HEK293 (cell line): ENCODE measurements around the gene POP7.

Source experiments
- CTCF ChIA-PET: fragments of 350-600 bp; formaldehyde crosslinking; extraction: SDS; loops from one replicate; lab custom pipeline; 2021; ENCODE audit warnings: antibody characterized with exemption; lab: Yijun Ruan, JAX
- POLR2A ChIA-PET: fragments of 300-600 bp; formaldehyde crosslinking; extraction: SDS; loops from one replicate; lab custom pipeline; 2020; ENCODE audit warnings: antibody characterized with exemption, inconsistent platforms; lab: Yijun Ruan, JAX
- H3K27ac ChIP-seq: fragments of 200-500 bp; sonication (Bioruptor generic); 2 replicates; pipeline ENCODE4 v1.5.1; 2014; ENCODE audit warnings: low read depth, low read length, control low read depth, inconsistent platforms; ENCODE audit errors: extremely low read depth
- H3K36me3 ChIP-seq, 2 experiments: fragments of 200-500 bp in 1 of 2; sonication (Bioruptor generic) in 1 of 2; 1 replicate in 1 of 2; 2 replicates in 1 of 2; pipeline ENCODE4 v1.5.1; 2014 to 2017; ENCODE audit warnings: inconsistent platforms in 2 of 2, low read length in 2 of 2; ENCODE audit not compliant: control insufficient read depth in 2 of 2, insufficient read depth in 1 of 2
- H3K4me1 ChIP-seq: fragments of 200-500 bp; sonication (Bioruptor generic); 2 replicates; pipeline ENCODE4 v1.5.1; 2014; ENCODE audit warnings: mild to moderate bottlenecking, low read length, inconsistent platforms; ENCODE audit not compliant: control insufficient read depth, insufficient read depth
- H3K4me3 ChIP-seq: 2 replicates; pipeline ENCODE4 v1.5.1; 2011; ENCODE audit warnings: low read depth, mild to moderate bottlenecking, control low read depth, low read length, moderate library complexity
- H3K9me3 ChIP-seq: fragments of 200-500 bp; sonication (Bioruptor generic); 2 replicates; pipeline ENCODE4 v1.5.1; 2014; ENCODE audit warnings: low read depth, low read length, inconsistent platforms; ENCODE audit not compliant: control insufficient read depth, insufficient read depth
- BCL11A ChIP-seq: fragments of 450-650 bp; formaldehyde crosslinking; IDR thresholded peaks from 2 replicates; pipeline ENCODE4 v1.5.1; 2016; ENCODE audit warnings: low read depth, missing biosample characterization, missing genetic modification characterization
- CTCF ChIP-seq: fragments of 450-650 bp; formaldehyde crosslinking; IDR thresholded peaks from 2 replicates; pipeline ENCODE4 v1.5.1; 2016; ENCODE audit warnings: missing biosample characterization, missing genetic modification characterization
- EGR2 ChIP-seq: fragments of 450-650 bp; formaldehyde crosslinking; IDR thresholded peaks from 2 replicates; pipeline ENCODE4 v1.5.1; 2016; ENCODE audit warnings: low read depth, missing biosample characterization, missing genetic modification characterization
- GLIS2 ChIP-seq: fragments of 450-650 bp; formaldehyde crosslinking; IDR thresholded peaks from 2 replicates; pipeline ENCODE4 v1.5.1; 2016; ENCODE audit warnings: missing biosample characterization, missing genetic modification characterization
- INSM2 ChIP-seq: fragments of 450-650 bp; formaldehyde crosslinking; IDR thresholded peaks from 2 replicates; pipeline ENCODE4 v1.5.1; 2016; ENCODE audit warnings: missing biosample characterization, missing genetic modification characterization
- MZF1 ChIP-seq: fragments of 450-650 bp; formaldehyde crosslinking; IDR thresholded peaks from 2 replicates; pipeline ENCODE4 v1.5.1; 2017; ENCODE audit warnings: missing biosample characterization, missing genetic modification characterization, borderline replicate concordance
- PATZ1 ChIP-seq: fragments of 450-650 bp; formaldehyde crosslinking; IDR thresholded peaks from 2 replicates; pipeline ENCODE4 v1.5.1; 2016; ENCODE audit warnings: missing biosample characterization, missing genetic modification characterization
- PRDM2 ChIP-seq: fragments of 450-650 bp; formaldehyde crosslinking; IDR thresholded peaks from 2 replicates; pipeline ENCODE4 v1.5.1; 2016; ENCODE audit warnings: missing biosample characterization, missing genetic modification characterization, borderline replicate concordance
- SP2 ChIP-seq: fragments of 450-650 bp; formaldehyde crosslinking; IDR thresholded peaks from 2 replicates; pipeline ENCODE4 v1.5.1; 2016; ENCODE audit warnings: missing biosample characterization, missing genetic modification characterization
- SP7 ChIP-seq: fragments of 450-650 bp; formaldehyde crosslinking; IDR thresholded peaks from 2 replicates; pipeline ENCODE4 v1.5.1; 2016; ENCODE audit warnings: missing biosample characterization, missing genetic modification characterization
- ZBTB8A ChIP-seq: fragments of 450-650 bp; formaldehyde crosslinking; IDR thresholded peaks from 2 replicates; pipeline ENCODE4 v1.5.1; 2016; ENCODE audit warnings: missing biosample characterization, missing genetic modification characterization
- ZFHX2 ChIP-seq: fragments of 450-650 bp; formaldehyde crosslinking; conservative IDR thresholded peaks from 2 replicates; pipeline ENCODE4 v1.5.1; 2016; ENCODE audit warnings: missing biosample characterization, missing genetic modification characterization
- ZFP69B ChIP-seq: fragments of 450-650 bp; formaldehyde crosslinking; IDR thresholded peaks from 2 replicates; pipeline ENCODE4 v1.5.1; 2016; ENCODE audit warnings: missing biosample characterization, missing genetic modification characterization
- ZNF121 ChIP-seq: fragments of 450-650 bp; formaldehyde crosslinking; IDR thresholded peaks from 2 replicates; pipeline ENCODE4 v1.5.1; 2016; ENCODE audit warnings: missing biosample characterization, missing genetic modification characterization
- ZNF174 ChIP-seq: fragments of 450-650 bp; formaldehyde crosslinking; IDR thresholded peaks from 2 replicates; pipeline ENCODE4 v1.5.0; 2017; ENCODE audit warnings: missing biosample characterization, mild to moderate bottlenecking, missing genetic modification characterization
- ZNF302 ChIP-seq: fragments of 450-650 bp; formaldehyde crosslinking; IDR thresholded peaks from 2 replicates; pipeline ENCODE4 v1.5.1; 2016; ENCODE audit warnings: missing biosample characterization, missing genetic modification characterization, low read depth
- ZNF391 ChIP-seq: fragments of 450-650 bp; formaldehyde crosslinking; IDR thresholded peaks from 2 replicates; pipeline ENCODE4 v1.5.1; 2016; ENCODE audit warnings: low read depth, missing biosample characterization, missing genetic modification characterization, borderline replicate concordance
- ZNF600 ChIP-seq: fragments of 450-650 bp; formaldehyde crosslinking; IDR thresholded peaks from 2 replicates; pipeline ENCODE4 v1.5.1; 2016; ENCODE audit warnings: missing biosample characterization, missing genetic modification characterization
- ZNF629 ChIP-seq: fragments of 450-650 bp; formaldehyde crosslinking; IDR thresholded peaks from 2 replicates; pipeline ENCODE4 v1.5.1; 2017; ENCODE audit warnings: missing biosample characterization, missing genetic modification characterization
- ZNF76 ChIP-seq: fragments of 450-650 bp; formaldehyde crosslinking; IDR thresholded peaks from 2 replicates; pipeline ENCODE4; 2016; ENCODE audit warnings: low read depth, missing biosample characterization, missing genetic modification characterization, borderline replicate concordance
- ZNF768 ChIP-seq: fragments of 450-650 bp; formaldehyde crosslinking; IDR thresholded peaks from 2 replicates; pipeline ENCODE4 v1.5.1; 2018; ENCODE audit warnings: missing biosample characterization, mild to moderate bottlenecking, missing genetic modification characterization
- ZSCAN5A ChIP-seq: fragments of 450-650 bp; formaldehyde crosslinking; IDR thresholded peaks from 2 replicates; pipeline ENCODE4 v1.5.1; 2016; ENCODE audit warnings: missing biosample characterization, missing genetic modification characterization

The POP7 gene

GRCh38 chr7:100676501-100677306, 29.2 kb upstream of the POP7 start:
- ChIA-PET CTCF (interaction anchor here (0.6 to 8.4 kb wide), 6 partner anchors 15 to 274 kb away, joined by 3 to 77 read pairs (median 4); partner anchors contain the start of genes FBXO24 and POP7), POLR2A (interaction anchor here (3.8 kb wide), 1 partner anchor 91 kb away, joined by 26 read pairs; the partner anchor contains the start of genes FBXO24 and LRCH4)
- Histone ChIP-seq H3K4me3 (peak overlapping the region; percentile 97; the same call in 1 of the 2 replicates), H3K4me1 (peaks cover 6% of the 10 kb centered on the region; the same call in 1 of the 2 replicates), H3K9me3 (no peaks in the 10 kb centered on the region), H3K36me3 (peaks cover 0 to 48% of the 10 kb centered on the region in 2 experiments; a peak in 2 of 3 replicates), H3K27ac (no peak overlapping the region)
- TF ChIP-seq PRDM2 (tag by site-specific recombination) = no peak
- TF ChIP-seq SP2 (tag by site-specific recombination) = peak; percentile 17; the same call in 1 of the 2 replicates
- peak; percentile 98 for TF ChIP-seq ZNF121
- TF ChIP-seq ZNF302 = no peak
- TF ChIP-seq SP7 = no peak
- 0 out of 2 replicates have a peak, but pooled peaks have one; percentile 10 for TF ChIP-seq ZNF600 (tag by site-specific recombination)
- TF ChIP-seq ZNF391 (tag by site-specific recombination) = no peak
- no peak for TF ChIP-seq ZBTB8A
- peak; percentile 52; the same call in 1 of the 2 replicates for TF ChIP-seq PATZ1 (tag by site-specific recombination)
- TF ChIP-seq ZSCAN5A (tag by site-specific recombination) = no peak
- 0 out of 2 replicates have a peak, but pooled peaks have one; percentile 35 for TF ChIP-seq GLIS2
- no peak for TF ChIP-seq ZNF629 (tag by site-specific recombination)
- TF ChIP-seq CTCF (tag by site-specific recombination) = no peak
- no peak for TF ChIP-seq ZFP69B (tag by site-specific recombination)
- TF ChIP-seq ZFHX2 (tag by site-specific recombination) = peak; percentile 51
- no peak for TF ChIP-seq MZF1 (tag by site-specific recombination)
- no peak for TF ChIP-seq ZNF174 (tag by site-specific recombination)
- TF ChIP-seq EGR2 (tag by site-specific recombination) = 0 out of 2 replicates have a peak, but pooled peaks have one; percentile 15
- TF ChIP-seq ZNF768 = no peak
- 0 out of 2 replicates have a peak, but pooled peaks have one; percentile 48 for TF ChIP-seq BCL11A (tag by site-specific recombination)
- TF ChIP-seq INSM2 (tag by site-specific recombination) = no peak
- TF ChIP-seq ZNF76 (tag by site-specific recombination) = no peak
